ENCODE data around the gene ANKFY1. TPM values are rescaled to one million over a fixed set of nuclear protein-coding genes. Genes with fewer than 3 reads are reported as not detected.

ANKFY1 gene
- total and polyA plus RNA-seq, 2 donors (not counting 3 experiments of a cell fraction or from before 2014, with no cell fraction given): 30.6 to 51.1 TPM

- H3K36me3 ChIP-seq (ENCODE audit: control insufficient read depth in 2 of 2, extremely low read depth in 1 of 2, insufficient read depth in 2 of 2, low read length in 2 of 2): no peaks in the 10 kb centered on the region
- ChIA-PET POLR2A (no interaction called here), CTCF (interaction anchor here (0.8 to 1.0 kb wide), 3 partner anchors 8 to 65 kb away, joined by 3 to 4 read pairs (median 4); no protein-coding TSS in a partner anchor)
- H3K9me3 ChIP-seq (replicated peaks; ENCODE audit: control insufficient read depth, insufficient read depth, low read length): no peaks in the 10 kb centered on the region
- H4K20me1 ChIP-seq (replicated peaks; ENCODE audit: control insufficient read depth, extremely low read depth, insufficient read depth, low read length): no peaks in the 10 kb centered on the region
- H3K9ac ChIP-seq (replicated peaks; ENCODE audit: extremely low read depth, insufficient read depth, low read length): no peak overlapping the region
- peaks cover 83% of the 10 kb centered on the region for H3K79me2 ChIP-seq (ENCODE audit: control insufficient read depth, insufficient read depth, low read length)
- no peak overlapping the region for H2AFZ ChIP-seq (ENCODE audit: low read depth, low read length)
- no peaks in the 10 kb centered on the region for H3K9me1 ChIP-seq (replicated peaks; ENCODE audit: control insufficient read depth, extremely low read depth, insufficient read depth, low read length)
- H3K27me3 ChIP-seq (ENCODE audit: control insufficient read depth in 2 of 2, insufficient read depth in 2 of 2, low read length in 2 of 2): no peaks in the 10 kb centered on the region
- no peak overlapping the region for H3K4me3 ChIP-seq (replicated peaks in 1 of 3; ENCODE audit: insufficient read depth in 1 of 3, low read depth in 1 of 3, low read length in 3 of 3)
- no peak for TF ChIP-seq EZH2 (IDR thresholded peaks at IDR 0.05; ENCODE audit: borderline replicate concordance, low read depth, low read length, severe bottlenecking)
- no TSS peak for BruUV-seq (replicated peaks)
- intact Hi-C loops (cut with micrococcal nuclease): no loop called here
- DNase-seq (ENCODE audit: low read depth, low spot score) (no peak), FAIRE-seq (no peak)
- no peak overlapping the region for H3K4me2 ChIP-seq (ENCODE audit: insufficient read depth, low read length)
- dilution Hi-C loops (cut with MboI; ENCODE audit: extremely low pct_ligation_motif_present, low sequenced_read_pairs): no loop called here
- H3K27ac ChIP-seq (ENCODE audit: insufficient read depth, low read depth, low read length): no peak overlapping the region
- H3K4me1 ChIP-seq (ENCODE audit: control insufficient read depth, extremely low read depth, insufficient read depth, low read length): peaks cover 14% of the 10 kb centered on the region
These were observed 129.1 kb downstream of the ANKFY1 start for GRCh38 chr17:4134721-4135120.

- Histone ChIP-seq H2AFZ (ENCODE audit: low read depth, low read length) (peak overlapping the region; percentile 10), H3K27ac (ENCODE audit: insufficient read depth, low read depth, low read length) (no peak overlapping the region), H3K9me1 (replicated peaks; ENCODE audit: control insufficient read depth, extremely low read depth, insufficient read depth, low read length) (no peaks in the 10 kb centered on the region), H3K4me1 (ENCODE audit: control insufficient read depth, extremely low read depth, insufficient read depth, low read length) (peaks cover 14% of the 10 kb centered on the region), H3K27me3 (ENCODE audit: control insufficient read depth in 2 of 2, insufficient read depth in 2 of 2, low read length in 2 of 2) (no peaks in the 10 kb centered on the region), H3K36me3 (ENCODE audit: control insufficient read depth in 2 of 2, extremely low read depth in 1 of 2, insufficient read depth in 2 of 2, low read length in 2 of 2) (no peaks in the 10 kb centered on the region), H3K4me3 (replicated peaks in 1 of 3; ENCODE audit: insufficient read depth in 1 of 3, low read depth in 1 of 3, low read length in 3 of 3) (no peak overlapping the region), H4K20me1 (replicated peaks; ENCODE audit: control insufficient read depth, extremely low read depth, insufficient read depth, low read length) (no peaks in the 10 kb centered on the region), H3K9me3 (replicated peaks; ENCODE audit: control insufficient read depth, insufficient read depth, low read length) (no peaks in the 10 kb centered on the region), H3K4me2 (ENCODE audit: insufficient read depth, low read length) (peak overlapping the region; percentile 53), H3K9ac (replicated peaks; ENCODE audit: extremely low read depth, insufficient read depth, low read length) (no peak overlapping the region), H3K79me2 (ENCODE audit: control insufficient read depth, insufficient read depth, low read length) (peaks cover 73% of the 10 kb centered on the region)
- peak; percentile 56 for DNase-seq (ENCODE audit: low read depth, low spot score)
- dilution Hi-C loops (cut with MboI; ENCODE audit: extremely low pct_ligation_motif_present, low sequenced_read_pairs) (no loop called here), intact Hi-C loops (cut with micrococcal nuclease) (no loop called here)
- no peak for TF ChIP-seq MAX (IDR thresholded peaks at IDR 0.05; ENCODE audit: insufficient read depth, insufficient read length)
- peak; percentile 28 for TF ChIP-seq POLR2A (IDR thresholded peaks at IDR 0.05; ENCODE audit: low read depth, low read length)
- FAIRE-seq: peak; percentile 88
- CTCF ChIA-PET: interaction anchor here (1.0 kb wide), 2 partner anchors 8 to 56 kb away, joined by 3 to 4 read pairs; no protein-coding TSS in a partner anchor
- BruUV-seq (replicated peaks): no TSS peak
- POLR2A ChIA-PET: no interaction called here
These were observed 133.1 kb downstream of the ANKFY1 start for GRCh38 chr17:4130715-4131114.

Data from endothelial cell of umbilical vein (primary cell).